ENCODE data around the gene CHSY1.

- TF ChIP-seq CTCF (conservative IDR thresholded peaks at IDR 0.05; ENCODE audit: low read depth, low read length) (no peak), EZH2 (IDR thresholded peaks at IDR 0.05; ENCODE audit: borderline replicate concordance, low read depth, low read length, poor library complexity, severe bottlenecking) (no peak)
These were observed 5.5 kb downstream of the CHSY1 start for GRCh38 chr15:101246391-101246790.
